Sigmoid colon (tissue), 7 donors: ENCODE measurements around the gene PHF8. TPM values are rescaled to one million over a fixed set of nuclear protein-coding genes. Genes with fewer than 3 reads are reported as not detected.

Experiments used
- DNase-seq: peaks from one replicate; pipeline ENCODE4 v3.0.0-alpha.2; 2019
- H3K27ac ChIP-seq, 4 donors: fragments of 200-600 bp; sonication (generic); one replicate each; pipeline ENCODE4 v1.5.1; 2016 to 2019; ENCODE audit warnings: mild to moderate bottlenecking in 1 of 4
- H3K27me3 ChIP-seq, 3 donors: fragments of 200-600 bp; sonication (generic); one replicate each; pipeline ENCODE4 v1.5.1; 2019; ENCODE audit warnings: mild to moderate bottlenecking in 1 of 3
- H3K36me3 ChIP-seq, 4 donors: fragments of 200-600 bp; sonication (generic); one replicate each; pipeline ENCODE4 v1.5.1; 2016 to 2019
- H3K4me1 ChIP-seq, 4 donors: fragments of 200-600 bp; sonication (generic); one replicate each; pipeline ENCODE4 v1.5.1; 2017 to 2019
- H3K4me3 ChIP-seq, 4 donors: fragments of 200-600 bp; sonication (generic); one replicate each; pipeline ENCODE4 v1.5.1; 2017 to 2019; ENCODE audit warnings: mild to moderate bottlenecking in 2 of 4, moderate library complexity in 1 of 4
- H3K9me3 ChIP-seq, 4 donors: fragments of 200-600 bp in 3 of 4; sonication (generic) in 3 of 4; one replicate each; pipeline versions ENCODE4 v1.5.1 to v1.6.1; 2013 to 2019
- EP300 ChIP-seq, 4 donors: sonication (generic); formaldehyde crosslinking; IDR thresholded peaks; one replicate each; pipeline ENCODE4 v1.6.1; 2017; ENCODE audit warnings: antibody characterized with exemption in 4 of 4
- POLR2A ChIP-seq, 2 donors: fragments of 450-650 bp; IDR thresholded peaks; one replicate each; pipeline ENCODE4 v1.6.1; 2016; ENCODE audit warnings: antibody characterized with exemption in 2 of 2, mild to moderate bottlenecking in 2 of 2, moderate library complexity in 2 of 2
- POLR2AphosphoS5 ChIP-seq, 4 donors: sonication (generic); formaldehyde crosslinking; IDR thresholded peaks; one replicate each; pipeline ENCODE4 v1.6.1; 2017; ENCODE audit warnings: antibody characterized with exemption in 4 of 4
- WGBS, 2 donors: extraction: QIAGEN DNeasy Blood & Tissue Kit; methylation state at CpG; one replicate each; pipeline ENCODE4 v1.1.7; 2013; 5-methylcytosine and 5-hydroxymethylcytosine counted together
- intact Hi-C: fragments of 100-400 bp; cut with DNase I; formaldehyde crosslinking; loops from one replicate; pipeline ENCODE4 v1.15.1; 2023
- polyA plus RNA-seq, 3 donors: library from polyadenylated mRNA; stranded (reverse); fragments of 200-250 nt; gene quantifications; one replicate each; pipeline ENCODE4 v1.2.3, GENCODE V29; 2013
- small RNA-seq, 3 donors: library from RNA; depleted of rRNA; stranded (forward); fragments of <200 nt; gene quantifications; one replicate each; pipeline ENCODE3, GENCODE V24; 2016
- total RNA-seq, 4 donors: library from RNA; depleted of rRNA; stranded (reverse); fragments of >200 nt; gene quantifications; one replicate each; pipeline ENCODE4 v1.1.0, GENCODE V29; 2016
- TF ChIP-seq, protein P1 (sequence below), 4 experiments: fragments of 450-650 bp in 3 of 4; fragments of 200-600 bp in 1 of 4; IDR thresholded peaks; one replicate each; pipeline ENCODE4 v1.5.1; 2016 to 2019; ENCODE audit warnings: antibody characterized with exemption in 4 of 4, mild to moderate bottlenecking in 3 of 4, moderate library complexity in 2 of 4
- donor health status: healthy with polysubstance abuse.
- donor health status: Bipolar disorder and iron deficiency.
- donor health status: healthy.

The PHF8 gene
- total and polyA plus RNA-seq, 7 donors = 4.4 to 44.9 (median 15.3) TPM

DNA sequence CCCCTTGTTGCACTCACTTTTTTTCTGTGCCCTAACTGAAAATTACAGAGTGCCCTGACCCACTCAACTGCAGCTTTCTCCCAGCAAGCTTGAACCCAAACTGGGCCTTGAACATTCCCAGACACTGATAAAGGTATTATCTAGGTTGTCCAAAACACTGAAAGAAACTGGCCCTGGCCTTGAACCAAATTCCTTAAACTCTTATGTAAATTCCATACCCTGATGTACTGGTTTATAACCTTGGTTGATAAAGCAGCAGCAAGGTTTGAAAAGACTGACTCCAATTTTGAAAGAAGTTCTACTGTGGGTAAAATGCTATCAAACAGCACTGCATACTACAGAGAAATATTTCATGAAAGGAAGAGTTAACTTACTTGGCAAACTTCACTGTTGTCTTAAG lies 125.6 kb downstream of the PHF8 start:
- H3K27me3 ChIP-seq = no peaks in the 10 kb centered on the region
- no peaks in the 10 kb centered on the region for H3K4me1 ChIP-seq
- no peak for DNase-seq
- no peak overlapping the region for H3K27ac ChIP-seq
- H3K9me3 ChIP-seq = no peaks in the 10 kb centered on the region
- no peaks in the 10 kb centered on the region for H3K36me3 ChIP-seq
- TF ChIP-seq EP300 (IDR thresholded peaks at IDR 0.05) = no peak
- no peak for TF ChIP-seq POLR2AphosphoS5 (IDR thresholded peaks at IDR 0.05)
- TF ChIP-seq, protein P1, sequence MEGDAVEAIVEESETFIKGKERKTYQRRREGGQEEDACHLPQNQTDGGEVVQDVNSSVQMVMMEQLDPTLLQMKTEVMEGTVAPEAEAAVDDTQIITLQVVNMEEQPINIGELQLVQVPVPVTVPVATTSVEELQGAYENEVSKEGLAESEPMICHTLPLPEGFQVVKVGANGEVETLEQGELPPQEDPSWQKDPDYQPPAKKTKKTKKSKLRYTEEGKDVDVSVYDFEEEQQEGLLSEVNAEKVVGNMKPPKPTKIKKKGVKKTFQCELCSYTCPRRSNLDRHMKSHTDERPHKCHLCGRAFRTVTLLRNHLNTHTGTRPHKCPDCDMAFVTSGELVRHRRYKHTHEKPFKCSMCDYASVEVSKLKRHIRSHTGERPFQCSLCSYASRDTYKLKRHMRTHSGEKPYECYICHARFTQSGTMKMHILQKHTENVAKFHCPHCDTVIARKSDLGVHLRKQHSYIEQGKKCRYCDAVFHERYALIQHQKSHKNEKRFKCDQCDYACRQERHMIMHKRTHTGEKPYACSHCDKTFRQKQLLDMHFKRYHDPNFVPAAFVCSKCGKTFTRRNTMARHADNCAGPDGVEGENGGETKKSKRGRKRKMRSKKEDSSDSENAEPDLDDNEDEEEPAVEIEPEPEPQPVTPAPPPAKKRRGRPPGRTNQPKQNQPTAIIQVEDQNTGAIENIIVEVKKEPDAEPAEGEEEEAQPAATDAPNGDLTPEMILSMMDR (IDR thresholded peaks at IDR 0.05) = no peak
- TF ChIP-seq POLR2A (IDR thresholded peaks at IDR 0.05) = no peak
- H3K4me3 ChIP-seq = no peak overlapping the region
- intact Hi-C loops = no loop called here

DNA sequence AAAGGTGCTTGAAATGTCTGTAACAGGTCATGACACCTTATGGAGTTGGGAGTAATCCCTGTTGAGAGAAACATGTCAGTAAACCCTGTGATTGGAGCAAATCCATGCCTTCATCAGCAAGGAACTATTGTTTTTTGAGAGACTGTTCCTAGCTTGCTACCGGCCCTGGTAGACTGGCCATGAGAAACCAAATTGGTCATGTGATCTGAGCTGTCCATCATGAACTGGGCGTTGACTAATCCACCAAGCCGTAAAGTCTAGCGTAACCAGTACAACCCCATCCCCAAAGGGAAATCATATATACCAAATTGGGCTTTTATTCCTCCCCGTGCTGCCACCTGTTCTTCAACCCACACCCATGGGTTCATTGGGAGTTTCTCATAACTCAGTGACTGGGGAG lies 143.7 kb downstream of the PHF8 start:
- Histone ChIP-seq H3K27ac (no peak overlapping the region), H3K27me3 (no peaks in the 10 kb centered on the region), H3K9me3 (no peaks in the 10 kb centered on the region), H3K4me1 (no peaks in the 10 kb centered on the region), H3K36me3 (no peaks in the 10 kb centered on the region), H3K4me3 (no peak overlapping the region)
- no peak for DNase-seq
- TF ChIP-seq, protein P1 (IDR thresholded peaks at IDR 0.05) = no peak
- TF ChIP-seq EP300 (IDR thresholded peaks at IDR 0.05) (no peak), POLR2A (IDR thresholded peaks at IDR 0.05) (no peak), POLR2AphosphoS5 (IDR thresholded peaks at IDR 0.05) (no peak)
- 70 to 81% methylated on average over 5 of the region's 5 CpGs for WGBS, 2 donors
- intact Hi-C loops = no loop called here

DNA sequence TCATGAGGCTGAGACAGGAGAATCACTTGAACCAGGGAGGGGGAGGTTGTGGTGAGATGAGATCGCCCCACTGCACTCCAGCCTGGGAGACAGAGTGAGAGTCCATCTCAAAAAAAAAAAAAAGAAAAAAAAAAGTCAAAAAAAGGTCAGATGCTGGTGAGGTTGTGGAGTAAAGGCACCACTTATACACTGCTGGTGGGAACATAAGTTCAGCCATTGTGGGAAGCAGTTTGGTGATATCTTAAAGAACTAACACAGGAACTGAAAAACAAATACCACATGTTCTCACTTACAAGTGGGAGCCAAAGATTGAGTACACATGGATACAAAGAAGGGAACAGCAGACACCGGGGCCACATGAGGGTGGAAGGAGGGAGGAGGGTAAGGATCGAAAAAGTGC lies 149.0 kb downstream of the PHF8 start:
- Histone ChIP-seq H3K27me3 (no peaks in the 10 kb centered on the region), H3K36me3 (no peaks in the 10 kb centered on the region), H3K27ac (no peak overlapping the region), H3K4me1 (no peaks in the 10 kb centered on the region), H3K9me3 (peaks cover 0 to 4% (median 0%) of the 10 kb centered on the region in 4 donors), H3K4me3 (no peak overlapping the region)
- intact Hi-C loops = no loop called here
- TF ChIP-seq EP300 (IDR thresholded peaks at IDR 0.05) (no peak), POLR2AphosphoS5 (IDR thresholded peaks at IDR 0.05) (no peak), POLR2A (IDR thresholded peaks at IDR 0.05) (no peak)
- TF ChIP-seq, protein P1 (IDR thresholded peaks at IDR 0.05) = no peak
- DNase-seq = no peak
- WGBS, 2 donors = 84 to 91% methylated on average over 3 of the region's 3 CpGs

Small RNA genes lying within 50 kb of the gene (small RNA-seq; reads per million reads assigned to genes)
- 7.0 to 10.3 (median 9.0) reads per million in 3 donors for gene RNA5SP505

Other genes starting within 250 kb of the PHF8 start
- gene FAM120C, start 138.8 kb upstream of the PHF8 start, total RNA-seq = 1 to 10 TPM; 4.4 to 7.7 (median 6.0) TPM
- 1 to 10 TPM in 1 of 3 donors, under 1 TPM in 2; under 0.01 to 2.4 (median 0.23) TPM for gene FAM120C, start 138.8 kb upstream of the PHF8 start, polyA plus RNA-seq